ENCODE data around the gene GP1BB.

DNA sequence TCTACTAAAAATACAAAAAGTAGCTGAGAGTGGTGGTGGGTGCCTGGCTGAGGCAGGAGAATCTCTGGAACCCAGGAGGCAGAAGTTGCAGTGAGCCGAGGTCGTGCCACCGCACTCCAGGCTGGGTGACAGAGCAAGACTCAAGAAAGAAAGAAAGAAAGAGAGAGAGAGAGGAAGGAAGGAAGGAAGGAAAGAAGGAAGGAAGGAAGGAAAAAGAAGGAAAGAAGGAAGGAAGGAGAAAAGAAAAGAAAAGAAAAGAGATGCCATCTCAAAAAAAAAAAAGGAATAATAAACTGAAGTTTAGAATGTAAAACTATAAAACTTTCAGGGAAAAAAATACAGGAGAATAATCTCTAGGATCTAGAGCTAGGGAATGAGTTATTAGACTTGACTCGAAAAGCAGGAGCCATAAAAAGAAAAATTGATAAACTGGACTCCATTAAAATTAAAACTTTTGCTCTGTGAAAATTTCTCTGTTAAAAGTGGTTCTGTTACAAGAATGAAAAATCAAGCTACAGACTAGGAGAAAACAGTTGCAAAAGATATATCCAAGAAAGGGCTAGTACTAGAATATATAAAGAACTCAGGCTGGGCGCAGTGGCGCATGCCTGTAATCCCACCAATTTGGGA is 22.4 kb upstream of the GP1BB start:
- TF ChIP-seq POLR2A (IDR thresholded peaks at IDR 0.05; ENCODE audit: low read depth, low read length) (no peak), RCOR1 (conservative IDR thresholded peaks at IDR 0.05; ENCODE audit: low read depth, low read length) (no peak), SP1 (IDR thresholded peaks at IDR 0.05; ENCODE audit: low read depth, low read length) (no peak), SIN3A (IDR thresholded peaks at IDR 0.05; ENCODE audit: low read depth, low read length) (no peak)
- TF ChIP-seq, protein P1, sequence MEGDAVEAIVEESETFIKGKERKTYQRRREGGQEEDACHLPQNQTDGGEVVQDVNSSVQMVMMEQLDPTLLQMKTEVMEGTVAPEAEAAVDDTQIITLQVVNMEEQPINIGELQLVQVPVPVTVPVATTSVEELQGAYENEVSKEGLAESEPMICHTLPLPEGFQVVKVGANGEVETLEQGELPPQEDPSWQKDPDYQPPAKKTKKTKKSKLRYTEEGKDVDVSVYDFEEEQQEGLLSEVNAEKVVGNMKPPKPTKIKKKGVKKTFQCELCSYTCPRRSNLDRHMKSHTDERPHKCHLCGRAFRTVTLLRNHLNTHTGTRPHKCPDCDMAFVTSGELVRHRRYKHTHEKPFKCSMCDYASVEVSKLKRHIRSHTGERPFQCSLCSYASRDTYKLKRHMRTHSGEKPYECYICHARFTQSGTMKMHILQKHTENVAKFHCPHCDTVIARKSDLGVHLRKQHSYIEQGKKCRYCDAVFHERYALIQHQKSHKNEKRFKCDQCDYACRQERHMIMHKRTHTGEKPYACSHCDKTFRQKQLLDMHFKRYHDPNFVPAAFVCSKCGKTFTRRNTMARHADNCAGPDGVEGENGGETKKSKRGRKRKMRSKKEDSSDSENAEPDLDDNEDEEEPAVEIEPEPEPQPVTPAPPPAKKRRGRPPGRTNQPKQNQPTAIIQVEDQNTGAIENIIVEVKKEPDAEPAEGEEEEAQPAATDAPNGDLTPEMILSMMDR (IDR thresholded peaks at IDR 0.05 in 2 of 3, conservative IDR thresholded peaks at IDR 0.05 in 1 of 3; ENCODE audit: control insufficient read depth in 2 of 3, extremely low read depth in 1 of 3, insufficient read depth in 1 of 3, low read depth in 3 of 3, low read length in 3 of 3) = no peak
